Measurements from ENCODE around the gene HOXC6.

The HOXC6 gene

GRCh38 chr12:54016478-54016964 is 11.7 kb upstream of the HOXC6 start:
- peak; percentile 25 for DNase-seq

DNA sequence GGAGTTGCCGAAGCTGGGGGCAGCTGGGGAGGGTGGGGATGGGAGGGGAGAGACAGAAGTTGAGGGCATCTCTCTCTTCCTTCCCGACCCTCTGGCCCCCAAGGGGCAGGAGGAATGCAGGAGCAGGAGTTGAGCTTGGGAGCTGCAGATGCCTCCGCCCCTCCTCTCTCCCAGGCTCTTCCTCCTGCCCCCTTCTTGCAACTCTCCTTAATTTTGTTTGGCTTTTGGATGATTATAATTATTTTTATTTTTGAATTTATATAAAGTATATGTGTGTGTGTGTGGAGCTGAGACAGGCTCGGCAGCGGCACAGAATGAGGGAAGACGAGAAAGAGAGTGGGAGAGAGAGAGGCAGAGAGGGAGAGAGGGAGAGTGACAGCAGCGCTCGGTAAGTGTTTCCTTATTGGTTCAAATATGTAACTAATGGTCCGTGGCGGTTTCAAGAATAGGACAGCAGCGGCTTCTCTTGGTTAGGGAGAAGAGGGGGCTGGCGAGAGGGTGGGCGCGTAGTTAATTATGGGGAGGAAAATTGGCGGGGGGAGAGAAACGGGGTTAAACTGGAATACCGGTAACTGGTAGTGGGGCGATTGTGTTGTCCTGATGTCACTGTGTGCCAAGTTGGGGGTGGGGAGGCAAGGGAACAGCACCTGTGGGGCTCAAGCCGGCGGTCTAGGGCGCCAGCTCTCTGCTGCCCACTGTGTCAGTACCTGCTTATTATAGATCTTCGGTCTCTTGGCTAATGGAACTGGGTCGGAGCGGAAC is 11.0 kb upstream of the HOXC6 start:
- DNase-seq: peak; percentile 49

GRCh38 chr12:54017878-54018467 is 10.3 kb upstream of the HOXC6 start:
- DNase-seq: peak; percentile 53

- DNase-seq: no peak
These were observed 9.7 kb upstream of the HOXC6 start for GRCh38 chr12:54018468-54018984.

DNA sequence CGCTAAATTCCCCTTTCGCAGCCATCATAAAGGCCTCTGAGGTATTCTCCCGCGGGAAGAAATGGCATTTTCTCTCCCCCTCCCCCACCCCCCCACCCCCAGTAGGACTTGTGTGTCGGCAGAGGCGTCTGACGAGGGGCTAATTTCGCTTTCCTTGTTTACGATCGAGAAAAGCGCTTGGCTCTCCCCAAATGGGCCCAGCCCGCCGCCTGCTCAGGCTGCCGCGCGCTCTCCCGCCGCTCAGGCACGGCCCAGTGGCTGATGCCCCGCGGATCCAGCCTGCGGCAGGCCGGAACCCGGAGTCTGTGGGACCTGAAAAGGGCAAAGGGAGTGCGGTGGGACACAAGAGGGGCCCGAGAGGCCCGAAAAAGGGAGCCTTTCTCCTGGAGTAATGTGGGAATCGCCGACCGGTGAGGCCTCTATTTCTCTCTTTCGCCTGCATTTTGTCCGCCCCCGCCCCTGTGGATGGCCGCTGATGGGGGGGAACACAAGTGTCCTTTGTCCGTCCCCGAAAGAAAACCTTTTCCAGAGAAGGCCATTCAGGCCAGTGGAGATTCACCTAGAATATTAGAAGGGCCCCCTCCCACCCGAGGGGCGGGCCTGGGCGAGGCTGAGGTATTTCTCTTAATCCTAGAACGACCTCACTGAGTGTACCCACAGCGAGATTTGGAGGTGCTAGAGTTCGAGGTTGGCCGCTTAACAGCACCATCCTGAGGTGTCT is 9.0 kb upstream of the HOXC6 start:
- DNase-seq: no peak

GRCh38 chr12:54019924-54020590 is 8.2 kb upstream of the HOXC6 start:
- no peak for DNase-seq

DNA sequence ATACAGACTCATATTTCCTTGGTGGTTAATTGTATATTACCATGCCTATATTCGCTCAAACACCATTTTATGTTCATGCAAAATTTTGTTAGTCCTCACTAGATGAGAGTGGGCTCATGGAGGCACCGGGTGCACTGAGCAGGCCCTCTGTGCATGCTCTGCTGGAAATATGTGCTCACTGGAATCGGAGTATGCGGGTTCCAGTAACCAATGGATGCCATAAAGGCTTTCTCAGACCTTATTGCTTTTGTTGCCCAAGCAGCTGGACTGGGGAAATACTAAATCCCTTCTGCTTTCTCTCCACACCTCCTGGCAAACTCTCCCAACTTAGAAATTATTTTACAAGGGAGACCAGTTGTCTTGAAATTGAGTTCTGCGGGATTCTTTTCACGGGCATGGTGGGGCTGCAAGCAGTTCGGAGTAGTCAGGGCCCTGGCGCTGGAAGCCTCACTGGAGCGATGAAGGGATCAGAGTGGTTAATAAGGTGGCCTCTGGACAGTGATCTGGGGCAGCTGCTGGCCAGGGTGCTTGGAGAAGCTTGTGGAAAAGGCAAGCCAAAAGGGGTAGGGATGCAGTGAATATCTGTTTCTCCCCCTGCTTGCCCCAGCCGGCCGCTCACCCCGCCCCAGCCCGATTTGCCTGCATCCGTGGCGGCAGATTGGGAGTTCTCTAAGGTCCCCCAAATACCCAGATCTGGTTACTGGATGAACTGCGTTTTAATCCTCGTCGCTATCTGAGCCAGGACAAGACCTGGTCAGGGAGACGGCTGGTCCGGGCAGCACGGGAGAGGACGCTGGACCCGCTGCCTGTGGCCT is 7.4 kb upstream of the HOXC6 start:
- DNase-seq: no peak

GRCh38 chr12:54021432-54022013 is 6.7 kb upstream of the HOXC6 start:
- no peak for DNase-seq

DNA sequence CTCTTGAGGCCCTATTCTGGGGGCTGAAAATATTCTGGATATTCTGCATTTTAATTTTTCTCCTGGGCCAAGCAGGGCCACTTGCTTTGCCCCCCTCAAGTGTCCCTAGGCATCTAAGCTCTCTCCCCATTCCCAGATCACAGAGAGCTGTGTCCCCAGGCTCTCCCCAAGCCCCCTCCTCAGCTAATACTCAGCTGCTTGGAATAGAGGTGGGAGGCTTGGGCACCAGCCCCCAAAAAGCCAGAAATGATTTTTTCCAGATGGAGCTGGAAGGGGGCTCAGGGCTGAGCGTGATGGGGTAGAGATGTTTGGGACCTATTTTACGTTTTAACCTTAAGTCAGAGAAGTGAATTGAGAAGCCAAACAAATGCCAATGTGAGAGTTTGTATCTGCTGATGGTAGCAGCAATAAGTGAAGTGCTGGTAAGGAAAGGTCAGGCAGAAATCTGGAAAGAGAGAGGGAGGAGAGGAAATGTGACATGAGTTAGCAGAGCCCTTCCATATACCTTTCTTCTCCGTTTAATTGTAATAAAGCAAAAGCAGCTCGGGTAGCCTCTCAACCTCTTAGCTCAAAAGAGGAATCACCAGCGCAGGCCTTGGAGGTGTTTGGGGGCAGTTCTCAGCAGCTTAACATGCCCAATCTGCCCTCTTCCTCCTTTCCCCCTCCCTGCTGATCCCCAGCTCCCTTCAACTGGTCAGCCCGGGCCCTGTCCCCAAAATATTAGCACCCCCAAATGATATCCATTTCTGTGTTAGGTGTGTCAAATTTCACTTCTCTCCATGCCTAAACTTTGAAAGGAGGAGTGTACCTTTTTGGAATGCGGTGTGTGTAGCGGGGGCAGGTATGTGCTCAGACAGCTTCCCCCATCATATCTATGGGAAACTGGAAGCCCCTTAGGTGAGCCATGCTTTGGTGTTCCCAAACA is 5.0 kb upstream of the HOXC6 start:
- no peak for DNase-seq

GRCh38 chr12:54024127-54024526 is 4.1 kb upstream of the HOXC6 start:
- no peak for DNase-seq

DNA sequence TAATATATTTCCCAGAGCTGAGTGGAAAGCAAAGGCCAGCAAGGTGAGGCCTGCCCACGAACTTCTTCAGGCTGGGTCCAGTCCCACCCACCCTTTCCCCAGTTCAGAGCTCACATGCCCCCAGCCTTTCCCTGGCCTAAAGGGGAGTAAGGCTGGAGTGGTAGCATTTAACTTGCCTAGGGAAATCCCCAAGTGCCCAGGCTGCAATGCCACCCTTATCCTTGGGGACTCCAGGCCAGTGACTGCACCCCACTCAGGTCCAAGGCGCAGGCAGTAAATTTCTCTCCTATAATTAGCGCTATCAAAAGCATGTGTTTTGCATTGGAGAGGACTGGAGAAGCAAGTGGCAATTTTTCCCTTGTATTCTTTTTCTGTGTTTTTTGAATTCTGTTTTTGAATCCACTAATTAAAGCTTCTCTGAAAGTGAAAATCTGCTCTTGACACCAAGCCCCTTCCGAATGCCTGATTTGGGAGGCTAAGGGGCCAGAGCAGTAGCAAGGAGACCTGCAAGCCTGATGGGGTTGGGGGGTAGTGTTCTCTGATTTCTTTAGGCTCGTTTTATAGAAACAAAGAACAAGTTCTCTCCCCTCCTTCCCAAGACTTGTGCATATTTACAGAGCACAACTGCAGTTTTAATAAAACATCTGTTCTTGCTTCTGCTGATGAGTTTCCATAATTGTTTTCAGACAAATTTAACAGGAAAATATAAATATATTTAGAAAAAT is 3.5 kb upstream of the HOXC6 start:
- DNase-seq: no peak

- DNase-seq: no peak
These were observed 2.5 kb upstream of the HOXC6 start for GRCh38 chr12:54025499-54026405.

GRCh38 chr12:54026640-54027441 is 1.4 kb upstream of the HOXC6 start:
- DNase-seq: no peak

- DNase-seq: no peak
These were observed 826 bp upstream of the HOXC6 start for GRCh38 chr12:54027442-54027786.

DNA sequence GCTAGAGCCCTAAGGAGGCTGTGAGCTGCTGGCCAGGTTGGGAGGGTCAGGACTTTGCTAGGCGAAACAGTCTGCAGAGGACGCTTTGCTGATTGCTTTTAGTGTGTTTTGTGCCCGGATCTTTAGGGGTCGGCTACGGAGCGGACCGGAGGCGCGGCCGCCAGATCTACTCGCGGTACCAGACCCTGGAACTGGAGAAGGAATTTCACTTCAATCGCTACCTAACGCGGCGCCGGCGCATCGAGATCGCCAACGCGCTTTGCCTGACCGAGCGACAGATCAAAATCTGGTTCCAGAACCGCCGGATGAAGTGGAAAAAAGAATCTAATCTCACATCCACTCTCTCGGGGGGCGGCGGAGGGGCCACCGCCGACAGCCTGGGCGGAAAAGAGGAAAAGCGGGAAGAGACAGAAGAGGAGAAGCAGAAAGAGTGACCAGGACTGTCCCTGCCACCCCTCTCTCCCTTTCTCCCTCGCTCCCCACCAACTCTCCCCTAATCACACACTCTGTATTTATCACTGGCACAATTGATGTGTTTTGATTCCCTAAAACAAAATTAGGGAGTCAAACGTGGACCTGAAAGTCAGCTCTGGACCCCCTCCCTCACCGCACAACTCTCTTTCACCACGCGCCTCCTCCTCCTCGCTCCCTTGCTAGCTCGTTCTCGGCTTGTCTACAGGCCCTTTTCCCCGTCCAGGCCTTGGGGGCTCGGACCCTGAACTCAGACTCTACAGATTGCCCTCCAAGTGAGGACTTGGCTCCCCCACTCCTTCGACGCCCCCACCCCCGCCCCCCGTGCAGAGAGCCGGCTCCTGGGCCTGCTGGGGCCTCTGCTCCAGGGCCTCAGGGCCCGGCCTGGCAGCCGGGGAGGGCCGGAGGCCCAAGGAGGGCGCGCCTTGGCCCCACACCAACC is 1.5 kb downstream of the HOXC6 start:
- DNase-seq: no peak

DNA sequence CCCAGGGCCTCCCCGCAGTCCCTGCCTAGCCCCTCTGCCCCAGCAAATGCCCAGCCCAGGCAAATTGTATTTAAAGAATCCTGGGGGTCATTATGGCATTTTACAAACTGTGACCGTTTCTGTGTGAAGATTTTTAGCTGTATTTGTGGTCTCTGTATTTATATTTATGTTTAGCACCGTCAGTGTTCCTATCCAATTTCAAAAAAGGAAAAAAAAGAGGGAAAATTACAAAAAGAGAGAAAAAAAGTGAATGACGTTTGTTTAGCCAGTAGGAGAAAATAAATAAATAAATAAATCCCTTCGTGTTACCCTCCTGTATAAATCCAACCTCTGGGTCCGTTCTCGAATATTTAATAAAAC is 2.2 kb downstream of the HOXC6 start:
- DNase-seq: no peak

GRCh38 chr12:54030889-54031471 is 2.7 kb downstream of the HOXC6 start:
- no peak for DNase-seq
